ENCODE results near the gene PRR35.
"Not testable (repeated sequence)": the region's sequence is repeated elsewhere in the genome, so short reads cannot be mapped to it uniquely, and the experiment has no call there.

The PRR35 gene

GRCh38 chr16:597655-598054 is 37.5 kb downstream of the PRR35 start:
- DNase-seq, result not testable (repeated sequence)

DNA sequence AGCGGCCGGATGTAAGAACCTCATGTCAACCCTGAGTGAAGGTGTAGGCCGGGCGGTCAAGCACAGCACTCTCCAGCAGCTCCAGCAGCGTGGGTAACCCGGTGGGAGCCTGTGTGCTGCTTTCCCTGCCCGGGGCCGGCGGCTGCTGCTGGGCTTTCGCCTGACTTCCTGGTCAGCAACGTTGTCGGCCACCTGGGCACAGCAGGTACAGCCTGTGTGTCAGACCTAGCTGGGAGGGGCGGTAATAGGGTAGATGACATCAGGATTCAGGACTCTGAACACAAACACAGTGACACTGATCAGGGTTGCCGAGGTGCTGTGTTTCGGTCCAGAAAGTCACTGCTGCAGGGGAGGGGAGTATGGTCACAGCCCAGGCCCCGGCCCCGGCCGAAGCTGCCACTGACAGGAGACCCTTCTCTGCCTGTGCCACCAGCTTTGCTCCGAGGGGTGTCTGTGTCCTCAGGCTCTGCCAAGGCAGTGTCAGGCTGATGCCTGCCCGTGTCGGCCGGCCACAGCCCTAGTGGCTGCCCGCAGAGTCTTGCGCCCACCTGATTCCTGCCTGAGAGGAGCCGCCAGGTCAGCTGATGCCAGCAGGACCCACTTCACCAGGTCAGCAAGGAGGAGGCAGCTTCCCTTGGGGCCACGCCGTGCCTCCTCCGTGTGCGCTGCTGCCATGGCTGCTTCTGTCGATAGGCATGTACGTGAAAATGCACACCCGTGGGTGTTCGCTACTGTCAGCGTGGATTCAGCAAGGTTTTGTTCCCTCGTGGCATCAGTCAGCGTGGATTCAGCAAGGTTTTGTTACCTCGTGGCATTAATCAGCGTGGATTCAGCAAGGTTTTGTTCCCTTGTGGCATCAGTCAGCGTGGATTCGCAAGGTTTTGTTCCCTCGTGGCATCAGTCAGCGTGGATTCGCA is 38.9 kb downstream of the PRR35 start:
- no peak for DNase-seq

DNA sequence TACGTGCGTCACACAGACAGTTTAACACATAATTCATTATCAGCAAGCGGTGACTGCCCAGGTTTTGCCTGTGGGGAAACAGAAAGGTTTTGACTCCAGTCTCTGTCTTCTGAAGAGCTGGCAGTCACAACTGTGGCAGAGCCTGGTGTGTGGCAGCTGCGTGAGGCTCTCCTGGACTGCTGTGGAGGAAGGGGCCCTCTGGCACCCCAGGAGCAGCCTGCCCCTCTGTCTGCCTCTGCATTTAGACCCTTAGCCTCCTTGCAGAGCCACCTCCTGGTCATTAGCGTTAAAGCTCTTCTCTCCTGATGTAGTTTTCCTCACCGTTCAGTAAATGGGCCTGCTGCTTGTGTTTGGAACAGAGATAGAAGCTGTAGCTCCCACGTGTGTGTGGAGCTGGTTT is 40.6 kb downstream of the PRR35 start:
- no peak for DNase-seq

DNA sequence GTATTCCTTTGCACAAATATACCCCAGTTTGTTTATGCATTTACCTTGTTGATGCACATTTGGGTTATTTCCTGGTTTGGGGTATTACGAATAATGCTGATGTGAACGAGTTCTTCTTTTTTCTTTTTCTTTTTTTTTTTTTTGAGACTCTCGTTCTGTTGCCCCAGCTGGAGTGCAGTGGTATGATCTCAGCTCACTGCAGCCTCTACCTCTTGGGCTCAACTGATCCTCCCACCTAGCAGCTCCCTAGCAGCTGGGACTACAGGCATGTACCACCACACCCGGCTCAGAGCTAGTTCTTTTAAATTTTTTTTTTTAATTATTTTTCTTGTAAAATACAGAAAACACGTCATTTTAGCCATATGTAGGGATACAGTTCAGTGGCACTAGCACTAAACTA is 43.7 kb downstream of the PRR35 start:
- DNase-seq, result no peak

DNA sequence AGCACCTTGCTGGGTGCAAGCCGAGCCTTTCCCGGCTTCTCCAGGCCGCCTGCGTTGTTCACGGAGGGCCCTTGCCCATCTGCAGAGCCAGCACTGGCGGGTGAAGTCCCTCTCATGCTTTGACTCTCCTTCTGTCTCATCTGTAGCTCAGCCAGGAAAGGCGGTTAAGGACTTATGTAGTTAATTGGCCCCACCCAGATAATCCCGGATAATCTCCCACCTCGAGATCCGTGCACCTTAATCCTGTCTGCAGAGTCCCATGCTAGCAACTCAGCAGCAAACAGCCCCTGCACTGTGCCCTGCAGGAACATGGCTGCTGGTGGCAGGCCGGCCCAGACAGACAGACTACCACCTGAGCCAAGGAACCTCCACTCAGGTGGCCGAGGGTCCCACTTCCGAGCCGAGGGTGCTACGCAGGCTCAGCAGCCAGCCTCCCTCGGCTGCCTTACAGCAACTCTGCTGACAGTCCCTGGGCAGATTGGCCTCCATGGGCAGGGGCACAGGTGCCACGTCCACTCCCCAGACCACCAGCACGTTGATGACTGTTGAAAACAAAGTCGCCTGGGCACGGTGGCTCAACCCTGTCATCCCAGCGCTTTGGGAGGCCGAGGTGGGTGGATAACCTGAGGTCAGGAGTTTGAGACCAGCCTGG is 46.6 kb downstream of the PRR35 start:
- DNase-seq, result no peak

DNA sequence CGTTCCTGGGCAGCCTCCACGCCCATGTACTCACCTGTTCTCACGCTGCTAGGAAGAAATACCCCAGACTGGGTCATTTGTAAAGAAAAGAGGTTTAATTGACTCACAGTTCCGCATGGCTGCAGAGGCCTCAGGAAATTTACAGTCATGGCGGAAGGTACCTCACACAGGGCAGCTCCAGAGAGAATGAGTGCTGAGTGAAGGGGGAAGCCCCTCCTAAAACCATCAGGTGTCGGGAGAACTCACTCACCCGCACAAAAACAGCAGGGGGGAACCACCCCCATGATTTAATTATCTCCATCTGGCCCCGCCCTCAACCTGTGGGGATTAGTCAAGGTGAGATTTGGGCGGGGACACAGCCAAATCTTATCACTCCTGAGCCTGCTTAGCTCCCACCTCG is 47.8 kb downstream of the PRR35 start:
- no peak for DNase-seq

DNA sequence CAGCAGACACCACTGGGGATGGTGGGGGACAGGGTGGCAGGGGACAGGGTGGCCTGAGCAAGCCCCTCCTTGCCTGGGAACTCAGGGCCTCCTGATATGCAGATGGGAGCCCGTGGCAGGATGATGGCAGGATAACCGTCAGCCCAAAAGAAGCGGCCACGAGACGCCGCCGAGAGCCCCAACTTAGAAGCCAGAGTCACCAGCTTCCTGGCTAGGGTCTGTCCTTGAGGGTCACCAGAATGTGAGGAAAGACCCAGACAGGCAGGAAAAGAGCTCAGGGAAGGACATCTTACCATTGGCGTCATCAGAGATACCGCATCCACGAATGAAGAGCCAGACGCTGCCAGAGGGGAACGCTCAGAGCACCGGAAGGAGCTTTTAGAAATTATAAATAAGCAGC is 49.1 kb downstream of the PRR35 start:
- no peak for DNase-seq

- DNase-seq, result no peak
These were observed 49.8 kb downstream of the PRR35 start for GRCh38 chr16:609984-610383.

GRCh38 chr16:610513-611381 is 50.6 kb downstream of the PRR35 start:
- DNase-seq, result peak; percentile 58

GRCh38 chr16:615122-615521 is 54.9 kb downstream of the PRR35 start:
- DNase-seq, result no peak
